ENCODE measurements around the gene MOSPD3. TPM values are rescaled to one million over a fixed set of nuclear protein-coding genes. Genes with fewer than 3 reads are reported as not detected.

The MOSPD3 gene
- total RNA-seq, 1 donor from 2014 or later, result 31.7 TPM

DNA sequence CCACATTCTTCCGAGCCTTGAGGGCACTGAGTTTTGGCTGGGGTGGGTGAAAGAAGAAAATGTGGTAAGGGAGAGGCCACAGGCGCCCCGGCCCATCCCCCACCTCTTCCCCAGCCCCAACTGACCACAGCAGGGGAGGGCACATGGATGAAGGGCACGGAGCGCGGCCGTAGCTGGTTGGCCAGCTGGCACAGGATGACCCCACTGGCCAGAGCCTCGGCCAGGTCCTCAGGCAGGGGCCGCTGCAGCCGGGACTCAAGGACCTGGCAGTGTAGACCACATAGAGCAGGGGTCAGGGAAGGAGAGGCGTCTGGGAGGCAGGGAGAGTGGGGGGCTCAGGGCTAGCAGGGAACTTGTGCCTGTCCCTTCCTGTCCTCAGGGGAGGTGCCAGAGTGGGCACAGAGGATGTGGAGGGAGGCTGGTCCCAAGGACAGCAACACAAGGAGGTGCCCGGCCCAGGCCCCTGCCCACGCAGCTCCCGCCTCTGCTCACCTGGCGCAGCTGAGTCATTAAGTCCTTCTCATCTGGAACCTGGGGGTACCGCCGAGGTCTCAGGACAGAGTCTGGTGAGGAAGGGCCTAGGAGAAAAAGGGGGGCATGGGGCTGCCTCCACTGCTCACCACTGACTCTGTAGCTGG is 36.5 kb upstream of the MOSPD3 start:
- H3K4me3 Mint-ChIP-seq (ENCODE audit: unreplicated experiment), result peak overlapping the region; percentile 44

DNA sequence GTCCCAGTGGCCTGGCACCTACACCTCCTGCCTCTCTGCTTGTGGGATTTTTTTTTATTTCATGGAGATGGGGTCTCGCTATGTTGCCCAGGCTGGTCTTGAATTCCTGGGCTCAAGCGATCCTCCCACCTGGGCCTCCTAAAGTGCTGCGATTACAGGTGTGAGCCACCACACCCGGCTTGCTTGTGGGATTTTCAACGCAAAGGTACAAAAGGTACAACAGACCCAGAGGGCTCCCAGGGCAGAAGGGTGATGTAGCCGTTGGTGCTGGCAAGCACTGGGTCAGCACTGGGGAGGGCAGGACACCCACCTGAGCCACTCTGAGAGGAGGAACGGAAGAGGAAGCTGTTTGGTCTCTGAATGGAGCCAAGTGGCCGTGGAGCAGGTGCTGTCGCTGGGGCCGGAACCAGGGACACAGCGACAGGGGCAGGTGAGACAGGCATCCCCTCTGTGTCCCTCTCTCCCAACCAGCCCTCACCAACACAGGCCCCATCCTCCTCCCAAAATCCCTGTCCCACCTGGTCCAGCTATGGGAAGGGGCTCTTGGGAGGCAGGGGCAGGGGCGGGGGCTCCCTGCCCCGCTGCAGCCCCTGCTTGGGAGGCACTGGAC is 35.9 kb upstream of the MOSPD3 start:
- no peaks in the 10 kb centered on the region for H3K9me3 Mint-ChIP-seq (ENCODE audit: unreplicated experiment)
- peak overlapping the region; percentile 44 for H3K4me3 Mint-ChIP-seq (ENCODE audit: unreplicated experiment)
- TF ChIP-seq, protein P1, sequence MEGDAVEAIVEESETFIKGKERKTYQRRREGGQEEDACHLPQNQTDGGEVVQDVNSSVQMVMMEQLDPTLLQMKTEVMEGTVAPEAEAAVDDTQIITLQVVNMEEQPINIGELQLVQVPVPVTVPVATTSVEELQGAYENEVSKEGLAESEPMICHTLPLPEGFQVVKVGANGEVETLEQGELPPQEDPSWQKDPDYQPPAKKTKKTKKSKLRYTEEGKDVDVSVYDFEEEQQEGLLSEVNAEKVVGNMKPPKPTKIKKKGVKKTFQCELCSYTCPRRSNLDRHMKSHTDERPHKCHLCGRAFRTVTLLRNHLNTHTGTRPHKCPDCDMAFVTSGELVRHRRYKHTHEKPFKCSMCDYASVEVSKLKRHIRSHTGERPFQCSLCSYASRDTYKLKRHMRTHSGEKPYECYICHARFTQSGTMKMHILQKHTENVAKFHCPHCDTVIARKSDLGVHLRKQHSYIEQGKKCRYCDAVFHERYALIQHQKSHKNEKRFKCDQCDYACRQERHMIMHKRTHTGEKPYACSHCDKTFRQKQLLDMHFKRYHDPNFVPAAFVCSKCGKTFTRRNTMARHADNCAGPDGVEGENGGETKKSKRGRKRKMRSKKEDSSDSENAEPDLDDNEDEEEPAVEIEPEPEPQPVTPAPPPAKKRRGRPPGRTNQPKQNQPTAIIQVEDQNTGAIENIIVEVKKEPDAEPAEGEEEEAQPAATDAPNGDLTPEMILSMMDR (IDR thresholded peaks at IDR 0.05; ENCODE audit: unreplicated experiment), result no peak
- H3K4me1 Mint-ChIP-seq (ENCODE audit: unreplicated experiment), result peaks cover 4% of the 10 kb centered on the region
- DNase-seq (ENCODE audit: low spot score), result no peak
- H3K27me3 Mint-ChIP-seq (ENCODE audit: unreplicated experiment), result peaks cover 20% of the 10 kb centered on the region
- no peak overlapping the region for H3K27ac Mint-ChIP-seq (ENCODE audit: unreplicated experiment)
- peaks cover 12% of the 10 kb centered on the region for H3K36me3 Mint-ChIP-seq (ENCODE audit: low read depth, unreplicated experiment)

More for the DNA sequence above, 36.5 kb upstream of the MOSPD3 start:
- no peak overlapping the region for H3K27ac Mint-ChIP-seq (ENCODE audit: unreplicated experiment)
- peaks cover 12% of the 10 kb centered on the region for H3K36me3 Mint-ChIP-seq (ENCODE audit: low read depth, unreplicated experiment)
- TF ChIP-seq, protein P1 (IDR thresholded peaks at IDR 0.05; ENCODE audit: unreplicated experiment), result no peak
- H3K9me3 Mint-ChIP-seq (ENCODE audit: unreplicated experiment), result no peaks in the 10 kb centered on the region
- no peak for DNase-seq (ENCODE audit: low spot score)
- H3K4me1 Mint-ChIP-seq (ENCODE audit: unreplicated experiment), result peaks cover 4% of the 10 kb centered on the region
- peaks cover 20% of the 10 kb centered on the region for H3K27me3 Mint-ChIP-seq (ENCODE audit: unreplicated experiment)

DNA sequence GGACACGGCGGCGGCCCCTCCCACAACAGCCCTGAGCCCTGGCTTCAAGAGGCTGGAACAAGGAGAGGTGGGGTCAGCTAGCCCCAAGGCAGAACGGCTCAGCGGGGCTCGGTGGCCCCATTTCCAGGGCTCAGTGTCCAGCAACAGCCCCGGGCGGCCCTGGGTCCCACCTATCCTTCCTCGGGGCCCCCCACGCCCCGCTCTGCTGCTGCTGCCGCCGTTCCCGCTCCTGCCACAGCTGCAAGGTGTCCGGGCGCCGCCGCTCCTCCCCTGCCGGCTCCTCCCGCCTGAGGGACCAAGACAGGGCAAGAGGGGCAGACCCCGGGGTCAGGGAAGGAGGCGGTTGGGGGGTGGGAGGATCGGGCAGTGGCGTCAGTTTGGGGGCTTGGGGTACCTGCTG is 35.2 kb upstream of the MOSPD3 start:
- no peak for DNase-seq (ENCODE audit: low spot score)
- TF ChIP-seq, protein P1 (IDR thresholded peaks at IDR 0.05; ENCODE audit: unreplicated experiment), result no peak
- Mint-ChIP-seq H3K36me3 (ENCODE audit: low read depth, unreplicated experiment) (peaks cover 8% of the 10 kb centered on the region), H3K27ac (ENCODE audit: unreplicated experiment) (no peak overlapping the region), H3K27me3 (ENCODE audit: unreplicated experiment) (peaks cover 15% of the 10 kb centered on the region), H3K4me3 (ENCODE audit: unreplicated experiment) (no peak overlapping the region), H3K4me1 (ENCODE audit: unreplicated experiment) (no peaks in the 10 kb centered on the region), H3K9me3 (ENCODE audit: unreplicated experiment) (no peaks in the 10 kb centered on the region)

DNA sequence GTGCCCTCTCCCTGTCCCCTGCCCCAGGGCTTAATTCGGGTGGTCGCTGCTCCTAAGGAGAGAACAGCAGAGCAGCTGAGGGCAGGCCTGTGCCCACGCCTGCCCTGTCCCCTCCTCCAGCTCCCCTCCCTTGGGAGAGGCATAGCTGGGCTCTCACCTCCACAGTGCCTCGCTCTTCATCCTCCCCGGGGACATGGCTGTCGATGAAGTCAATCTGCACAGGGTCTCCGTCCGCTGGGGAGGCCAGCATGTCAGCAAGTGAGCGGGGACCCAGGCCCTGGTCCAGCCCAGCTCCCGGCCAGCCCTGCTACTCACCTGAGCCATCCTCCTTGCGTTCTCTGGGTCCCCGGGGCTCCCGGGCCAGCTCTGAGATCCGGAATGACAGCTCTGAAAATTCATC is 34.8 kb upstream of the MOSPD3 start:
- Mint-ChIP-seq H3K4me3 (ENCODE audit: unreplicated experiment) (no peak overlapping the region), H3K27ac (ENCODE audit: unreplicated experiment) (no peak overlapping the region), H3K4me1 (ENCODE audit: unreplicated experiment) (peaks cover 2% of the 10 kb centered on the region), H3K27me3 (ENCODE audit: unreplicated experiment) (peaks cover 16% of the 10 kb centered on the region), H3K36me3 (ENCODE audit: low read depth, unreplicated experiment) (peaks cover 8% of the 10 kb centered on the region), H3K9me3 (ENCODE audit: unreplicated experiment) (no peaks in the 10 kb centered on the region)
- DNase-seq (ENCODE audit: low spot score), result no peak
- TF ChIP-seq, protein P1 (IDR thresholded peaks at IDR 0.05; ENCODE audit: unreplicated experiment), result no peak

Measured in endothelial cell (in vitro differentiated cells).